H1 (cell line): ENCODE measurements around the gene RALY.

ENCODE experiments used
- BCL11A ChIP-seq, 2 experiments: IDR thresholded peaks; one replicate each; pipeline ENCODE4 v1.6.1; 2011; ENCODE audit warnings: low read depth in 2 of 2, low read length in 2 of 2, mild to moderate bottlenecking in 2 of 2
- CHD1 ChIP-seq: IDR thresholded peaks from 2 replicates; pipeline ENCODE4 v1.6.1; 2012; ENCODE audit warnings: low read depth, low read length, improper control_type of control experiment
- CREB1 ChIP-seq: IDR thresholded peaks from 2 replicates; pipeline ENCODE4 v1.6.1; 2012; ENCODE audit warnings: inconsistent platforms
- CTCF ChIP-seq, 3 experiments: IDR thresholded peaks; 1 replicate in 2 of 3; 2 replicates in 1 of 3; pipeline versions ENCODE4 v1.5.1 to v1.6.1; 2011; ENCODE audit warnings: low read length in 3 of 3, mild to moderate bottlenecking in 3 of 3, inconsistent platforms in 2 of 3, low read depth in 1 of 3, moderate library complexity in 1 of 3; ENCODE audit not compliant: insufficient read depth in 1 of 3; ENCODE audit errors: control extremely low read depth in 1 of 3
- EP300 ChIP-seq, 2 experiments: IDR thresholded peaks; 1 replicate in 1 of 2; 2 replicates in 1 of 2; pipeline ENCODE4 v1.6.1; 2011 to 2012; ENCODE audit warnings: low read depth in 2 of 2, low read length in 2 of 2, mild to moderate bottlenecking in 2 of 2, borderline replicate concordance in 1 of 2, inconsistent platforms in 1 of 2, moderate library complexity in 1 of 2
- EZH2 ChIP-seq: fragments of 200-600 bp; sonication (generic); IDR thresholded peaks from 2 replicates; pipeline ENCODE4 v1.7.1; 2012; ENCODE audit warnings: low read depth, mild to moderate bottlenecking, moderate library complexity, low read length, inconsistent platforms; ENCODE audit not compliant: severe bottlenecking
- SAP30 ChIP-seq: fragments of 300-600 bp; sonication (generic); IDR thresholded peaks from 2 replicates; pipeline ENCODE4 v1.7.1; 2012; ENCODE audit warnings: low read length, moderate library complexity, mild to moderate bottlenecking, inconsistent platforms; ENCODE audit not compliant: insufficient read depth, insufficient replicate concordance
- SP1 ChIP-seq: IDR thresholded peaks from 2 replicates; pipeline ENCODE4 v1.6.1; 2011; ENCODE audit warnings: low read depth, low read length
- USF2 ChIP-seq: IDR thresholded peaks from 2 replicates; pipeline ENCODE4 v1.6.1; 2011; ENCODE audit warnings: low read length, improper control_type of control experiment

GRCh38 chr20:33964441-33964840 lies 29.3 kb upstream of the RALY start:
- TF ChIP-seq CTCF (IDR thresholded peaks at IDR 0.05; ENCODE audit: control extremely low read depth in 1 of 3, insufficient read depth in 1 of 3, low read depth in 1 of 3, low read length in 3 of 3) (no peak), CREB1 (no peak), EP300 (IDR thresholded peaks at IDR 0.05; ENCODE audit: borderline replicate concordance in 1 of 2, low read depth in 2 of 2, low read length in 2 of 2) (no peak), SP1 (no peak), USF2 (no peak), BCL11A (IDR thresholded peaks at IDR 0.05; ENCODE audit: low read depth in 2 of 2, low read length in 2 of 2) (no peak), EZH2 (no peak), SAP30 (no peak), CHD1 (no peak)
